CD4-positive, alpha-beta T cell (primary cell): Measurements from ENCODE around the gene FGF4. TPM values are rescaled to one million over a fixed set of nuclear protein-coding genes. Genes with fewer than 3 reads are reported as not detected.

ENCODE experiments used
- ATAC-seq: fragments of 200-7000 bp; cut with Tn5 transposase; one replicate; pipeline ENCODE4 v1.10.0; 2022; ENCODE audit warnings: mild to moderate bottlenecking; ENCODE audit not compliant: poor library complexity
- CTCF ChIA-PET: fragments of 350-600 bp; sonication (Branson Sonifier 250); formaldehyde crosslinking; loops from one replicate; lab custom pipeline; 2021; ENCODE audit warnings: antibody characterized with exemption, inconsistent platforms; lab: Charles Lee
- POLR2A ChIA-PET: fragments of 350-600 bp; sonication (Branson Sonifier 250); formaldehyde crosslinking; loops from one replicate; lab custom pipeline; 2021; ENCODE audit warnings: antibody characterized with exemption, inconsistent platforms; lab: Charles Lee
- DNase-seq, 14 experiments: peaks; one replicate each; pipeline ENCODE4 v3.0.0-alpha.2; 2013 to 2020; ENCODE audit warnings: mixed read lengths in 2 of 14
- H3K27ac ChIP-seq, 2 donors: one replicate each; pipeline versions ENCODE4 v1.5.1 to v1.7.0; 2013; ENCODE audit warnings: low read length in 2 of 2, low read depth in 1 of 2, mild to moderate bottlenecking in 1 of 2
- H3K27me3 ChIP-seq, 2 experiments: 1 replicate in 1 of 2; 2 replicates in 1 of 2; pipeline versions ENCODE4 v1.6.1 to v1.7.0; 2013; ENCODE audit warnings: low read length in 2 of 2, control low read depth in 1 of 2, mild to moderate bottlenecking in 1 of 2, moderate library complexity in 1 of 2; ENCODE audit not compliant: insufficient read depth in 2 of 2, control insufficient read depth in 1 of 2
- H3K36me3 ChIP-seq: one replicate; pipeline ENCODE4 v1.6.1; 2013; ENCODE audit warnings: low read length, control low read depth; ENCODE audit not compliant: insufficient read depth
- H3K4me1 ChIP-seq: one replicate; pipeline ENCODE4 v1.6.1; 2013; ENCODE audit warnings: low read length, control low read depth; ENCODE audit not compliant: insufficient read depth
- H3K4me3 ChIP-seq: one replicate; pipeline ENCODE4 v1.5.1; 2013; ENCODE audit warnings: mild to moderate bottlenecking, low read length, moderate library complexity
- H3K9me3 ChIP-seq, 2 experiments: 1 replicate in 1 of 2; 2 replicates in 1 of 2; pipeline versions ENCODE4 v1.6.1 to v1.7.0; 2013; ENCODE audit warnings: low read length in 2 of 2, mild to moderate bottlenecking in 2 of 2, control low read depth in 1 of 2, moderate library complexity in 1 of 2; ENCODE audit not compliant: control insufficient read depth in 1 of 2, insufficient read depth in 1 of 2
- H3K27ac Mint-ChIP-seq: one replicate; pipeline ENCODE4 v1.8.0; 2020; ENCODE audit warnings: mixed read lengths
- H3K27me3 Mint-ChIP-seq: one replicate; pipeline ENCODE4 v1.8.0; 2021; ENCODE audit warnings: mixed read lengths
- H3K36me3 Mint-ChIP-seq: one replicate; pipeline ENCODE4 v1.8.0; 2021; ENCODE audit warnings: low read depth, mixed read lengths
- H3K4me1 Mint-ChIP-seq: one replicate; pipeline ENCODE4 v1.8.0; 2021; ENCODE audit warnings: low read depth, mixed read lengths
- H3K4me3 Mint-ChIP-seq: one replicate; pipeline ENCODE4 v1.8.0; 2020; ENCODE audit warnings: mild to moderate bottlenecking, mixed read lengths
- H3K9me3 Mint-ChIP-seq: one replicate; pipeline ENCODE4 v1.8.0; 2020; ENCODE audit warnings: mixed read lengths
- intact Hi-C, 2 experiments: fragments of 100-400 bp; cut with DNase I in 1 of 2; cut with micrococcal nuclease in 1 of 2; formaldehyde crosslinking; loops; one replicate each; pipeline versions ENCODE4 v1.15.1 to v1.9.0; 2023 to 2025; cut with DNase I, micrococcal nuclease
- total RNA-seq, 174 experiments: library from RNA in 2 of 174; stranded (reverse) in 2 of 174; gene quantifications; one replicate each; pipeline ENCODE4 v1.2.3 and lab custom pipeline; 2021 to 2026
- TF ChIP-seq, protein P1 (sequence below): fragments of 200-600 bp; IDR thresholded peaks from one replicate; pipeline ENCODE4 v1.8.0; 2022; ENCODE audit warnings: antibody characterized with exemption, mild to moderate bottlenecking

FGF4 gene
- total RNA-seq, 2 experiments from 2014 or later: not detected

GRCh38 chr11:69787906-69788305, 12.8 kb upstream of the FGF4 start:
- no peaks in the 10 kb centered on the region for H3K4me1 ChIP-seq
- no peaks in the 10 kb centered on the region for H3K9me3 ChIP-seq
- ATAC-seq (no peak), DNase-seq (no peak)
- Mint-ChIP-seq H3K4me1 (no peaks in the 10 kb centered on the region), H3K9me3 (no peaks in the 10 kb centered on the region), H3K27me3 (peaks cover 3% of the 10 kb centered on the region), H3K4me3 (no peak overlapping the region), H3K36me3 (no peaks in the 10 kb centered on the region), H3K27ac (no peak overlapping the region)
- TF ChIP-seq, protein P1, sequence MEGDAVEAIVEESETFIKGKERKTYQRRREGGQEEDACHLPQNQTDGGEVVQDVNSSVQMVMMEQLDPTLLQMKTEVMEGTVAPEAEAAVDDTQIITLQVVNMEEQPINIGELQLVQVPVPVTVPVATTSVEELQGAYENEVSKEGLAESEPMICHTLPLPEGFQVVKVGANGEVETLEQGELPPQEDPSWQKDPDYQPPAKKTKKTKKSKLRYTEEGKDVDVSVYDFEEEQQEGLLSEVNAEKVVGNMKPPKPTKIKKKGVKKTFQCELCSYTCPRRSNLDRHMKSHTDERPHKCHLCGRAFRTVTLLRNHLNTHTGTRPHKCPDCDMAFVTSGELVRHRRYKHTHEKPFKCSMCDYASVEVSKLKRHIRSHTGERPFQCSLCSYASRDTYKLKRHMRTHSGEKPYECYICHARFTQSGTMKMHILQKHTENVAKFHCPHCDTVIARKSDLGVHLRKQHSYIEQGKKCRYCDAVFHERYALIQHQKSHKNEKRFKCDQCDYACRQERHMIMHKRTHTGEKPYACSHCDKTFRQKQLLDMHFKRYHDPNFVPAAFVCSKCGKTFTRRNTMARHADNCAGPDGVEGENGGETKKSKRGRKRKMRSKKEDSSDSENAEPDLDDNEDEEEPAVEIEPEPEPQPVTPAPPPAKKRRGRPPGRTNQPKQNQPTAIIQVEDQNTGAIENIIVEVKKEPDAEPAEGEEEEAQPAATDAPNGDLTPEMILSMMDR: no peak
- no peak overlapping the region for H3K4me3 ChIP-seq
- intact Hi-C loops: no loop called here
- CTCF ChIA-PET: no interaction called here
- H3K36me3 ChIP-seq: no peaks in the 10 kb centered on the region
- POLR2A ChIA-PET: no interaction called here
- no peak overlapping the region for H3K27ac ChIP-seq
- H3K27me3 ChIP-seq: no peaks in the 10 kb centered on the region

GRCh38 chr11:69787457-69787856, 12.3 kb upstream of the FGF4 start:
- Mint-ChIP-seq H3K27ac (no peak overlapping the region), H3K36me3 (no peaks in the 10 kb centered on the region), H3K4me1 (no peaks in the 10 kb centered on the region), H3K27me3 (peaks cover 5% of the 10 kb centered on the region), H3K9me3 (no peaks in the 10 kb centered on the region), H3K4me3 (no peak overlapping the region)
- no peak overlapping the region for H3K4me3 ChIP-seq
- H3K27me3 ChIP-seq: no peaks in the 10 kb centered on the region
- no peak overlapping the region for H3K27ac ChIP-seq
- H3K9me3 ChIP-seq: no peaks in the 10 kb centered on the region
- no peaks in the 10 kb centered on the region for H3K36me3 ChIP-seq
- ATAC-seq (no peak), DNase-seq (no peak)
- ChIA-PET CTCF (no interaction called here), POLR2A (no interaction called here)
- H3K4me1 ChIP-seq: no peaks in the 10 kb centered on the region
- TF ChIP-seq, protein P1: no peak
- intact Hi-C loops: no loop called here

DNA sequence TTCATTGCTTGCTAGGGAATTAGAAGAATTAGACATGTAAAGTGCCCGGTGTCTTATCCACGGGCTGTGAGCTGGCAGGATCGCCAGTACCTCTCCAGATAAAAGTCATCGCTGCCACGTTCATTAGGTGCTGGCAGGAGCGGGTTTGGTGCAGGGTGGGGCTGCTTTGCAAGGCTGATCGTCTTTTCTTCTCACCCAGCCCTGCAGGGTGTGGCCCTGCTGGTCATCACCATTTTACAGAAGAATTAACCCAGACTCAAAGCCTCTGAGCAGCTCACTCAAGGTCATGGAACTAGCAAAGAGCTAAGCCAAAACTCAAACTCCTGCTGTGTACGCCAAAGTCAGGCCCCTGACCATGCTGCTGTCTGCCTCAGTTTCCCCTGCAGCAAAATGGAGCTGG, 6.1 kb upstream of the FGF4 start:
- intact Hi-C loops: no loop called here
- POLR2A ChIA-PET: no interaction called here

More for the DNA sequence above, 6.1 kb upstream of the FGF4 start:
- TF ChIP-seq, protein P1: no peak
- no peaks in the 10 kb centered on the region for H3K9me3 Mint-ChIP-seq
- H3K4me1 Mint-ChIP-seq: no peaks in the 10 kb centered on the region
- DNase-seq (no peak), ATAC-seq (no peak)
- peaks cover 0 to 8% of the 10 kb centered on the region in 2 experiments for H3K27me3 ChIP-seq
- no peak overlapping the region for H3K4me3 Mint-ChIP-seq
- H3K4me1 ChIP-seq: no peaks in the 10 kb centered on the region
- no peak overlapping the region for H3K27ac Mint-ChIP-seq
- H3K36me3 Mint-ChIP-seq: no peaks in the 10 kb centered on the region
- H3K27me3 Mint-ChIP-seq: peaks cover 24% of the 10 kb centered on the region
- CTCF ChIA-PET: no interaction called here
- no peak overlapping the region for H3K4me3 ChIP-seq
- no peak overlapping the region for H3K27ac ChIP-seq
- H3K36me3 ChIP-seq: no peaks in the 10 kb centered on the region
- H3K9me3 ChIP-seq: no peaks in the 10 kb centered on the region
